ENCODE results near the gene PCAT6.
"Not testable (repeated sequence)": the region's sequence is repeated elsewhere in the genome, so short reads cannot be mapped to it uniquely, and the experiment has no call there.

Gene PCAT6

GRCh38 chr1:202807451-202807925 is 3.3 kb upstream of the PCAT6 start:
- DNase-seq (ENCODE audit: low read depth) = no peak

- DNase-seq (ENCODE audit: low read depth) = no peak
Observed at GRCh38 chr1:202807926-202808757, 2.6 kb upstream of the PCAT6 start, which contains the start of gene KDM5B. Gene KDM5B, minus strand, starts transcription at chr1:202808421. Its CDS starts 116 bp downstream, at chr1:202808305.

- no peak for DNase-seq (ENCODE audit: low read depth)
Observed at GRCh38 chr1:202809597-202810159, 1.1 kb upstream of the PCAT6 start.

GRCh38 chr1:202810193-202810614 is 550 bp upstream of the PCAT6 start:
- DNase-seq (ENCODE audit: low read depth) = no peak

- no peak for DNase-seq (ENCODE audit: low read depth)
Observed at GRCh38 chr1:202811296-202812175, 782 bp downstream of the PCAT6 start.

GRCh38 chr1:202812176-202813026 is 1.6 kb downstream of the PCAT6 start:
- DNase-seq (ENCODE audit: low read depth) = no peak

- DNase-seq (ENCODE audit: low read depth) = no peak
Observed at GRCh38 chr1:202815120-202815519, 4.4 kb downstream of the PCAT6 start.

- DNase-seq (ENCODE audit: low read depth) = no peak
Observed at GRCh38 chr1:202818819-202819218, 8.1 kb downstream of the PCAT6 start.

GRCh38 chr1:202821467-202821866 is 10.7 kb downstream of the PCAT6 start:
- DNase-seq (ENCODE audit: low read depth) = no peak

- DNase-seq (ENCODE audit: low read depth) = no peak
Observed at GRCh38 chr1:202825748-202826147, 15.0 kb downstream of the PCAT6 start.

GRCh38 chr1:202829223-202829622 is 18.5 kb downstream of the PCAT6 start:
- DNase-seq (ENCODE audit: low read depth) = not testable (repeated sequence)

- DNase-seq (ENCODE audit: low read depth) = no peak
Observed at GRCh38 chr1:202831906-202832305, 21.2 kb downstream of the PCAT6 start.

GRCh38 chr1:202834771-202835547 is 24.2 kb downstream of the PCAT6 start:
- no peak for DNase-seq (ENCODE audit: low read depth)

- no peak for DNase-seq (ENCODE audit: low read depth)
Observed at GRCh38 chr1:202835548-202836072, 24.9 kb downstream of the PCAT6 start.

GRCh38 chr1:202836623-202837403 is 26.1 kb downstream of the PCAT6 start:
- DNase-seq (ENCODE audit: low read depth) = no peak

- DNase-seq (ENCODE audit: low read depth) = no peak
Observed at GRCh38 chr1:202837746-202838262, 27.1 kb downstream of the PCAT6 start.

GRCh38 chr1:202843081-202843480 is 32.3 kb downstream of the PCAT6 start:
- no peak for DNase-seq (ENCODE audit: low read depth)

- no peak for DNase-seq (ENCODE audit: low read depth)
Observed at GRCh38 chr1:202844259-202844658, 33.5 kb downstream of the PCAT6 start.

GRCh38 chr1:202844935-202845334 is 34.2 kb downstream of the PCAT6 start:
- no peak for DNase-seq (ENCODE audit: low read depth)
